ENCODE data around the gene TLK2.
"Not testable (repeated sequence)": the region's sequence is repeated elsewhere in the genome, so short reads cannot be mapped to it uniquely, and the experiment has no call there.

TLK2 gene

GRCh38 chr17:62565817-62566216 lies 87.2 kb downstream of the TLK2 start:
- no peak for DNase-seq

- peak; percentile 37 for DNase-seq
These were observed 88.5 kb downstream of the TLK2 start for GRCh38 chr17:62566996-62567578.

- DNase-seq, result no peak
These were observed 93.9 kb downstream of the TLK2 start for GRCh38 chr17:62572488-62572887.

- DNase-seq, result no peak
These were observed 94.3 kb downstream of the TLK2 start for GRCh38 chr17:62572888-62573401.

- no peak for DNase-seq
These were observed 95.0 kb downstream of the TLK2 start for GRCh38 chr17:62573480-62574117.

GRCh38 chr17:62576382-62576781 lies 97.8 kb downstream of the TLK2 start:
- DNase-seq, result no peak

GRCh38 chr17:62578757-62579487 lies 100.3 kb downstream of the TLK2 start:
- DNase-seq, result no peak

- no peak for DNase-seq
These were observed 102.3 kb downstream of the TLK2 start for GRCh38 chr17:62580947-62581346.

GRCh38 chr17:62581764-62582163 lies 103.1 kb downstream of the TLK2 start:
- no peak for DNase-seq

- no peak for DNase-seq
These were observed 108.9 kb downstream of the TLK2 start for GRCh38 chr17:62587554-62587953.

- DNase-seq, result no peak
These were observed 109.5 kb downstream of the TLK2 start for GRCh38 chr17:62588109-62588508.

GRCh38 chr17:62591333-62591732 lies 112.7 kb downstream of the TLK2 start:
- DNase-seq, result no peak

GRCh38 chr17:62591822-62592221 lies 113.2 kb downstream of the TLK2 start:
- not testable (repeated sequence) for DNase-seq

GRCh38 chr17:62592341-62593099 lies 113.9 kb downstream of the TLK2 start:
- DNase-seq, result no peak

GRCh38 chr17:62595484-62595883 lies 116.9 kb downstream of the TLK2 start:
- DNase-seq, result no peak

GRCh38 chr17:62596662-62597061 lies 118.0 kb downstream of the TLK2 start:
- DNase-seq, result no peak

- DNase-seq, result no peak
These were observed 118.5 kb downstream of the TLK2 start for GRCh38 chr17:62597150-62597549.

GRCh38 chr17:62597920-62598319 lies 119.3 kb downstream of the TLK2 start:
- no peak for DNase-seq

GRCh38 chr17:62599964-62600657 lies 121.5 kb downstream of the TLK2 start:
- no peak for DNase-seq

- DNase-seq, result no peak
These were observed 122.2 kb downstream of the TLK2 start for GRCh38 chr17:62600805-62601204.

GRCh38 chr17:62601471-62601870 lies 122.8 kb downstream of the TLK2 start:
- DNase-seq, result no peak

- DNase-seq, result not testable (repeated sequence)
These were observed 125.2 kb downstream of the TLK2 start for GRCh38 chr17:62603783-62604182.

GRCh38 chr17:62605588-62605987 lies 127.0 kb downstream of the TLK2 start:
- no peak for DNase-seq
